MG63 (cell line): ENCODE measurements around the gene WNT9A. TPM values are rescaled to one million over a fixed set of nuclear protein-coding genes. Genes with fewer than 3 reads are reported as not detected.

ENCODE experiments used
- DNase-seq: peaks from one replicate; pipeline ENCODE4 v3.0.0-alpha.2; 2020
- H3K27me3 ChIP-seq: fragments of 250-450 bp; sonication (Bioruptor Pico); 2 replicates; pipeline ENCODE4 v1.5.1; 2020; ENCODE audit warnings: mild to moderate bottlenecking, moderate library complexity
- H3K36me3 ChIP-seq: fragments of 250-450 bp; sonication (Bioruptor Pico); 2 replicates; pipeline ENCODE4 v1.5.1; 2020; ENCODE audit warnings: mild to moderate bottlenecking, moderate library complexity
- H3K4me3 ChIP-seq: fragments of 250-450 bp; sonication (Bioruptor Pico); 2 replicates; pipeline ENCODE4 v1.5.1; 2020; ENCODE audit warnings: mild to moderate bottlenecking, moderate library complexity
- H3K9me3 ChIP-seq: fragments of 250-450 bp; sonication (Bioruptor Pico); 2 replicates; pipeline ENCODE4 v1.5.1; 2020; ENCODE audit warnings: mild to moderate bottlenecking, moderate library complexity
- total RNA-seq: library from RNA; depleted of rRNA; stranded (reverse); fragments of >200 nt; shearing (Covaris generic); gene quantifications from 2 replicates; pipeline ENCODE4 v1.2.3, GENCODE V29; 2014; ENCODE audit warnings: low replicate concordance

The WNT9A gene
- total RNA-seq, 1 experiment from 2014 or later: 11.3 TPM

- H3K36me3 ChIP-seq: no peaks in the 10 kb centered on the region
- peaks cover 3% of the 10 kb centered on the region; the same call in 1 of the 2 replicates for H3K27me3 ChIP-seq
- H3K4me3 ChIP-seq: no peak overlapping the region
- no peak for DNase-seq
- peaks cover 17% of the 10 kb centered on the region for H3K9me3 ChIP-seq
Observed at GRCh38 chr1:227959325-227959860, 11.7 kb upstream of the WNT9A start.

DNA sequence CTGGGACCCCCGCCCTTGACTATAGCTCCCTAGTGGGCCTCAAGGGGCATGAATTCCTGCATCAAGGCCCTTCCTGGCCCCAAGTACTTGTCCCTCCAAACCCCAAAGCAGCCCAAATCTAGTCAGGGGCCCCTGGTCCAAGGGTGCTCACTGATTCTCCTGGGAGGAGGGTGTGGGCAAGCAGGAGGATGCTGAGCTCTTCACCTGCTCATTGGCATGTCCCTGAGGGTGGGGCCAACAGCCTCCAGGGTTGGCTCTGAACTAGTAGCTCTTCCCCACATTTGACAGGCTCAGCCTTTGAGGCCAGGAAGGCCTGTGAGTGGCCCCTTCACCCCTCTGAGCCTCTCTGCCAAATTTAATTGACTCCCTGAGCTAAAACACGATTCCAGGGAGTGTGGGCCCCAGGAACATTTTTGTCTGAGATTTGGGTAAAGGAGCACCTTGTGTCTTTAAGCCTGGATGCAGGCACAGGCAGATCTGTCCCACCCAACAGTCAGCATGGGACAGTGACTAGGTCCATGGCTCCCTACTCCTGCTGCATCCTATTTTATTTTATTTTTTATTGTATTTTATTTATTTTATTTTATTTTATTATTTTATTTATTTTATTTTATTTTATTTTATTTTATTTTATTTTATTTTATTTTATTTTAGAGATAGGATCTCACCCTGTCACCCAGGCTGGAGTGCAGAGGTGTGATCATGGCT, 11.0 kb upstream of the WNT9A start:
- Histone ChIP-seq H3K4me3 (no peak overlapping the region), H3K36me3 (no peaks in the 10 kb centered on the region), H3K27me3 (peaks cover 3% of the 10 kb centered on the region; the same call in 1 of the 2 replicates), H3K9me3 (peaks cover 21% of the 10 kb centered on the region)
- no peak for DNase-seq

- Histone ChIP-seq H3K4me3 (no peak overlapping the region), H3K27me3 (no peaks in the 10 kb centered on the region; the same call in 1 of the 2 replicates), H3K9me3 (peaks cover 21% of the 10 kb centered on the region), H3K36me3 (no peaks in the 10 kb centered on the region)
- DNase-seq: no peak
Observed at GRCh38 chr1:227955808-227956207, 8.1 kb upstream of the WNT9A start.

DNA sequence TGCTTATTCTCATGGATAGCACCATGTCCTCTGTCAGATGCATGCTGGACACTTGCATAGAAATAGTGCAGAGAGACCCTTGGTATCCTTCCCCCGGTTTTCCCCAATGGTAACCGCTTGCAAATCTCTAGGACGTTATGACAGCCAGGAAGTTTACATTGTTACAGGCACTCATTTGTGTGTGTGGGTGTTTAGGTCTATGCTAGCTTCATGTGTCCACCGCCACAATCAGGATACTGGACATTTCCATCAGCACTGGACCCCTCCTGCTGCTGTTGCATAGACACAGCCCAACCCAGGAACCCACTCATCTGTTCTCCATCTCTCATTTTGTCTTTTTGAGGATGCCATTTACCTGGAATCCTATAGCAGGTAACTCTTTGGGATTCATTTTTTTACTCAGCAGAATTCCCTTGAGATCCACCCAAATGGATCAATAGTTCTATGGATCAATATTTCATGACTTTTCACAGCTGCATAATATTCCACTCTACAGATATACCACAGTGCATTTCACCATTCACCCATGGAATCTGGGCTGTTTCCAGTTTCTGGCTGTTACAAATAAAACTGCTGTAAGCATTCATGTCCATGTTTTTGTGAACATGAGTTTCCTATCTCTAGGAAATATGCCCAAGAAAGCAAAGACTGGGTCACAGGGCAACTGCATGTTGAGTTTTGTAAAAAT, 6.6 kb upstream of the WNT9A start:
- no peak for DNase-seq
- H3K36me3 ChIP-seq: no peaks in the 10 kb centered on the region
- H3K9me3 ChIP-seq: peaks cover 21% of the 10 kb centered on the region
- H3K27me3 ChIP-seq: no peaks in the 10 kb centered on the region
- H3K4me3 ChIP-seq: no peak overlapping the region

- Histone ChIP-seq H3K4me3 (no peak overlapping the region), H3K27me3 (no peaks in the 10 kb centered on the region), H3K9me3 (peaks cover 21% of the 10 kb centered on the region), H3K36me3 (no peaks in the 10 kb centered on the region)
- no peak for DNase-seq
Observed at GRCh38 chr1:227953022-227953412, 5.3 kb upstream of the WNT9A start.

- H3K27me3 ChIP-seq: no peaks in the 10 kb centered on the region
- peaks cover 21% of the 10 kb centered on the region for H3K9me3 ChIP-seq
- H3K4me3 ChIP-seq: no peak overlapping the region
- no peaks in the 10 kb centered on the region for H3K36me3 ChIP-seq
- no peak for DNase-seq
Observed at GRCh38 chr1:227952374-227953021, 4.8 kb upstream of the WNT9A start.

GRCh38 chr1:227951624-227952373, 4.1 kb upstream of the WNT9A start:
- no peaks in the 10 kb centered on the region for H3K36me3 ChIP-seq
- peaks cover 18% of the 10 kb centered on the region for H3K9me3 ChIP-seq
- DNase-seq: no peak
- no peaks in the 10 kb centered on the region for H3K27me3 ChIP-seq
- no peak overlapping the region for H3K4me3 ChIP-seq

DNA sequence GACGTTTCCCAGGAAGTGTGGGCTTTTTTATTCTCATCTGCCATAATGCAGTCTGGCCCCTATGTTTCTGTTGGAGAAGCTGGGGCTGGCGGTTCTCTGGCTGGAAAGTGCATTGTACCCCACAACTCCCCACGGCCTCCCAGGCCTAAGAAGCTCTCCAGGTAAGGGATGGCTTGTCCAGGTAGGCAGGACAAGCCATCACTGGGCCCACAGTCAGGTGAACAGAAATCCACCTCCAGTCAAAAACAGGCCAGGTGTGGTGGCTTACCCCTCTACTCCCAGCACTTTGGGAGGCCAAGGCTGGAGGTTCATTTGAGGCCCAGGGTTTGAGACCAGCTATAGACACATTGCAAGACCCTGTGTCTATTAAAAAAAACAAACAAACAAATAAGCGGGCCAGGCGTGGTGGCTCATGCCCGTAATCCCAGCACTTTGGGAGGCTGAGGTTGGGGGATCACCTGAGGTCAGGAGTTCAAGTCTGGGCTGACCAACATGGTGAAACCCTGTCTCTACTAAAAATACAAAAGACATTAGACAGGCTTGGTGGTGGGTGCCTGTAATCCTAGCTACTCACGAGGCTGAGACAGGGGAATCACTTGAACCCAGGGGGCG, 3.1 kb upstream of the WNT9A start:
- DNase-seq: no peak
- Histone ChIP-seq H3K4me3 (no peak overlapping the region), H3K27me3 (no peaks in the 10 kb centered on the region), H3K36me3 (no peaks in the 10 kb centered on the region), H3K9me3 (peaks cover 11% of the 10 kb centered on the region)

GRCh38 chr1:227949954-227950734, 2.4 kb upstream of the WNT9A start:
- no peak overlapping the region for H3K4me3 ChIP-seq
- DNase-seq: no peak

DNA sequence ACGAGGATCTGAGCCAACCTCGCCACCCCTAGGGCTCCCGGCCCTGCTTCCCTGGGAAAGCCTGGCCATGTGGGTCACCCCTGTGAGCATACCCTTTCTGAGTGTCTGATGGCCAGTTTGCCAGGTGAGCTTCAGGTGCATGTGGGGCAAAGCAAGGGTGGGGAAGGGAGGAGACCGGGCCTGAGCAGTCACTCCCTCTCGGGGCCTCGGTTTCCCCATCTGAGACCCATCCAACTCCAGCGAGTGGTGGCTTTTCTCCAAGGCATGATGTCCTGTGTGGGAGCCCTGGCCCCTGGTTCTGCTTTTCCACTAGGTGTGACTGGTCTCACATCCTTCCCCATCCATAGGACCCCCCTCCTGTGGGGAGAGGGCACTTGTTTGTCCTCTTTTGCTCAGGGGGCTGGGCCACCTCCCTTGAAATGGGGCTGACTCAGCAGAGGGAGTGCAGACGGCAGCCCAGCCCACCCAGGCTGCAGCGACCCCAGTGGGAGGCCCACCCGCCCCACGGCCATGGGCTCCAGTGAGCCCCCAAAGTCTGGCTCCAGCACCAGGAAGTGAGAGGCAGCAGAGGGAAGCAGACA, 1.7 kb upstream of the WNT9A start:
- H3K9me3 ChIP-seq: peaks cover 4% of the 10 kb centered on the region
- no peak overlapping the region for H3K4me3 ChIP-seq
- H3K27me3 ChIP-seq: no peaks in the 10 kb centered on the region
- no peaks in the 10 kb centered on the region for H3K36me3 ChIP-seq
- no peak for DNase-seq

More at GRCh38 chr1:227949954-227950734, 2.4 kb upstream of the WNT9A start:
- Histone ChIP-seq H3K36me3 (no peaks in the 10 kb centered on the region), H3K9me3 (peaks cover 7% of the 10 kb centered on the region), H3K27me3 (no peaks in the 10 kb centered on the region)

- no peak for DNase-seq
- Histone ChIP-seq H3K27me3 (no peaks in the 10 kb centered on the region; the same call in 1 of the 2 replicates), H3K36me3 (peaks cover 5% of the 10 kb centered on the region), H3K9me3 (no peaks in the 10 kb centered on the region), H3K4me3 (peak overlapping the region; percentile 71)
Observed at GRCh38 chr1:227948493-227949260, 945 bp upstream of the WNT9A start.

- H3K9me3 ChIP-seq: no peaks in the 10 kb centered on the region
- no peak for DNase-seq
- peaks cover 9% of the 10 kb centered on the region for H3K36me3 ChIP-seq
- no peaks in the 10 kb centered on the region; the same call in 1 of the 2 replicates for H3K27me3 ChIP-seq
- H3K4me3 ChIP-seq: peak overlapping the region; percentile 88
Observed at GRCh38 chr1:227947386-227947675, 401 bp downstream of the WNT9A start.

GRCh38 chr1:227946624-227947385, 927 bp downstream of the WNT9A start:
- Histone ChIP-seq H3K36me3 (peaks cover 9% of the 10 kb centered on the region), H3K4me3 (peak overlapping the region; percentile 88), H3K9me3 (no peaks in the 10 kb centered on the region), H3K27me3 (no peaks in the 10 kb centered on the region; the same call in 1 of the 2 replicates)
- DNase-seq: peak; percentile 91
